Smooth muscle cell (in vitro differentiated cells): ENCODE measurements around the gene TMEM179. TPM values are rescaled to one million over a fixed set of nuclear protein-coding genes. Genes with fewer than 3 reads are reported as not detected.

ENCODE experiments used
- DNase-seq: peaks from one replicate; lab custom pipeline; 2025; ENCODE audit not compliant: unreplicated experiment; lab: John Stamatoyannopoulos, UW
- H2AFZ ChIP-seq: fragments of 200-600 bp; sonication (generic); 2 replicates; pipeline ENCODE4 v1.6.0; 2016; ENCODE audit warnings: antibody characterized with exemption, low read depth, mild to moderate bottlenecking
- H3F3A ChIP-seq: fragments of 200-600 bp; sonication (generic); 2 replicates; pipeline ENCODE4 v1.6.0; 2017; ENCODE audit warnings: antibody characterized with exemption, low read depth
- H3K27ac ChIP-seq: fragments of 200-600 bp; sonication (generic); 2 replicates; pipeline ENCODE4 v1.5.1; 2016; ENCODE audit warnings: low read depth, mild to moderate bottlenecking
- H3K27me3 ChIP-seq: fragments of 200-600 bp; sonication (generic); 2 replicates; pipeline ENCODE4 v1.6.1; 2016; ENCODE audit warnings: low read depth, mild to moderate bottlenecking
- H3K36me3 ChIP-seq: fragments of 200-600 bp; sonication (generic); 2 replicates; pipeline ENCODE4 v1.5.1; 2016; ENCODE audit warnings: low read depth
- H3K4me1 ChIP-seq: fragments of 200-600 bp; sonication (generic); 2 replicates; pipeline ENCODE4 v1.5.1; 2016; ENCODE audit warnings: low read depth
- H3K4me2 ChIP-seq: fragments of 200-600 bp; sonication (generic); 2 replicates; pipeline ENCODE4 v1.6.0; 2016; ENCODE audit warnings: mild to moderate bottlenecking
- H3K4me3 ChIP-seq: fragments of 200-600 bp; sonication (generic); 2 replicates; pipeline ENCODE4 v1.5.1; 2016; ENCODE audit warnings: mild to moderate bottlenecking
- H3K79me2 ChIP-seq: fragments of 200-600 bp; sonication (generic); 2 replicates; pipeline ENCODE4 v1.6.0; 2016; ENCODE audit warnings: low read depth, mild to moderate bottlenecking
- H3K9ac ChIP-seq: fragments of 200-600 bp; sonication (generic); 2 replicates; pipeline ENCODE4 v1.6.0; 2016; ENCODE audit warnings: low read depth
- H3K9me3 ChIP-seq: fragments of 200-600 bp; sonication (generic); replicated peaks from 2 replicates; pipeline ENCODE4 v1.5.1; 2016; ENCODE audit warnings: low read depth
- H4K20me1 ChIP-seq: fragments of 200-600 bp; sonication (generic); 2 replicates; pipeline ENCODE4 v1.6.0; 2016; ENCODE audit warnings: low read depth
- WGBS: methylation state at CpG from one replicate; pipeline ENCODE4 v1.1.7; 2016; ENCODE audit warnings: low lambda C conversion rate; 5-methylcytosine and 5-hydroxymethylcytosine counted together
- polyA plus RNA-seq: library from polyadenylated mRNA; unstranded; fragments of >200 nt; fragmentation: Nextera tagmentation; extraction: Ambion mirVana; gene quantifications from 2 replicates; pipeline ENCODE4 v1.2.1, GENCODE V29; 2016
- total RNA-seq: library from RNA; depleted of rRNA; stranded (reverse); fragments of >200 nt; gene quantifications from 2 replicates; pipeline ENCODE4 v1.2.3, GENCODE V29; 2014
- TF ChIP-seq, protein P1 (sequence below): fragments of 200-600 bp; sonication (generic); IDR thresholded peaks from 2 replicates; pipeline ENCODE4 v1.5.1; 2017; ENCODE audit warnings: borderline replicate concordance, mild to moderate bottlenecking, antibody characterized with exemption; ENCODE audit not compliant: insufficient read depth, poor library complexity, severe bottlenecking

Gene TMEM179
- total and polyA plus RNA-seq, 2 experiments from 2014 or later: 0.87 to 4.8 TPM

DNA sequence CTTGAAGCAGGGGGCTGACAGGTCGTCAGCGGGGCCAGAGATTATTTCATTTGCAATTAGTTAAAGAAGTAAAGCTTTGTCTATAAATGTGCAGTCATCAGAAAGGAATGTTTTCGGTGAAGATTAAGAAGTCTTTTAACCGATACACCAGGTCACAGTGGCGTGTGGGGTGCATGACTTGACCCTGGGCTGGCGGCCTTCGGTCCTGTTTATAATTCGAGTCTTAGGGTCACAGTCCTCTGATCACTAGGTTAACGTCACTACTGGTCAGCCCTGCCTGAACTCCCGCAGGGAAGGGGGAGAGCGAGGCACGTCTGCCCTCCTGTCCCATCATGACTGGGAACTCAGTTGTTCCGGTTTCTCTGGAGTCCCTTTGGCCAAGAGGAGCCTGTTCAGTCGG is 30.0 kb downstream of the TMEM179 start:
- Histone ChIP-seq H3K9ac (no peak overlapping the region), H3F3A (no peaks in the 10 kb centered on the region), H3K4me3 (no peak overlapping the region), H3K27me3 (no peaks in the 10 kb centered on the region), H3K79me2 (no peaks in the 10 kb centered on the region), H3K27ac (no peak overlapping the region), H2AFZ (no peak overlapping the region), H4K20me1 (no peaks in the 10 kb centered on the region), H3K4me2 (peak overlapping the region; percentile 68), H3K9me3 (no peaks in the 10 kb centered on the region), H3K36me3 (no peaks in the 10 kb centered on the region), H3K4me1 (peaks cover 14% of the 10 kb centered on the region)
- TF ChIP-seq, protein P1, sequence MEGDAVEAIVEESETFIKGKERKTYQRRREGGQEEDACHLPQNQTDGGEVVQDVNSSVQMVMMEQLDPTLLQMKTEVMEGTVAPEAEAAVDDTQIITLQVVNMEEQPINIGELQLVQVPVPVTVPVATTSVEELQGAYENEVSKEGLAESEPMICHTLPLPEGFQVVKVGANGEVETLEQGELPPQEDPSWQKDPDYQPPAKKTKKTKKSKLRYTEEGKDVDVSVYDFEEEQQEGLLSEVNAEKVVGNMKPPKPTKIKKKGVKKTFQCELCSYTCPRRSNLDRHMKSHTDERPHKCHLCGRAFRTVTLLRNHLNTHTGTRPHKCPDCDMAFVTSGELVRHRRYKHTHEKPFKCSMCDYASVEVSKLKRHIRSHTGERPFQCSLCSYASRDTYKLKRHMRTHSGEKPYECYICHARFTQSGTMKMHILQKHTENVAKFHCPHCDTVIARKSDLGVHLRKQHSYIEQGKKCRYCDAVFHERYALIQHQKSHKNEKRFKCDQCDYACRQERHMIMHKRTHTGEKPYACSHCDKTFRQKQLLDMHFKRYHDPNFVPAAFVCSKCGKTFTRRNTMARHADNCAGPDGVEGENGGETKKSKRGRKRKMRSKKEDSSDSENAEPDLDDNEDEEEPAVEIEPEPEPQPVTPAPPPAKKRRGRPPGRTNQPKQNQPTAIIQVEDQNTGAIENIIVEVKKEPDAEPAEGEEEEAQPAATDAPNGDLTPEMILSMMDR: no peak
- DNase-seq: no peak
- 69% methylated on average over 14 of the region's 14 CpGs for WGBS

DNA sequence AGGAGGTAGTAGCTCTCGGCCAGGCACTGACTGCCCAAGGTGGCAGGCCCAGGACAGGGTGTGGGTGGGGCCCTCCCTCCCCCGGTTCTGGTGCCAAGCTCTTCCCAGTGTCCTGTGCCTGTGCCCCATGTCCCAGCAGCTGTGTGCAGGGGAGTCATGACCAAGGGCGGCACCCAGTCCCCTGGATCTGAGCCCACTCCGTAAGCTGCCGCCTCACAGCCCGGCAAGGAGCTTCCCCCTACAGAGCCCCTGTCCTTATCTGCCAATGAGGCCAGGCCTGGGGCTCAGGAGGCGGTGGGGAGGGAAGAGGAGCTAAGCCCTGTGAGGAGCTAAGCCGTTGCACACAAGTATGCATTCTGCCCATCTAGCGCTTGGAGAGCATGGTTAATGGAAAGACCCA is 30.6 kb downstream of the TMEM179 start:
- no peaks in the 10 kb centered on the region for H4K20me1 ChIP-seq
- peaks cover 14% of the 10 kb centered on the region for H3K4me1 ChIP-seq
- H3K27ac ChIP-seq: no peak overlapping the region
- H3K4me3 ChIP-seq: no peak overlapping the region
- no peaks in the 10 kb centered on the region for H3F3A ChIP-seq
- no peaks in the 10 kb centered on the region for H3K9me3 ChIP-seq
- 34% methylated on average over 9 of the region's 9 CpGs for WGBS
- no peak overlapping the region for H2AFZ ChIP-seq
- TF ChIP-seq, protein P1: no peak
- H3K27me3 ChIP-seq: no peaks in the 10 kb centered on the region
- peak; percentile 33 for DNase-seq
- H3K9ac ChIP-seq: no peak overlapping the region
- no peaks in the 10 kb centered on the region for H3K79me2 ChIP-seq
- H3K4me2 ChIP-seq: peak overlapping the region; percentile 68
- H3K36me3 ChIP-seq: no peaks in the 10 kb centered on the region

DNA sequence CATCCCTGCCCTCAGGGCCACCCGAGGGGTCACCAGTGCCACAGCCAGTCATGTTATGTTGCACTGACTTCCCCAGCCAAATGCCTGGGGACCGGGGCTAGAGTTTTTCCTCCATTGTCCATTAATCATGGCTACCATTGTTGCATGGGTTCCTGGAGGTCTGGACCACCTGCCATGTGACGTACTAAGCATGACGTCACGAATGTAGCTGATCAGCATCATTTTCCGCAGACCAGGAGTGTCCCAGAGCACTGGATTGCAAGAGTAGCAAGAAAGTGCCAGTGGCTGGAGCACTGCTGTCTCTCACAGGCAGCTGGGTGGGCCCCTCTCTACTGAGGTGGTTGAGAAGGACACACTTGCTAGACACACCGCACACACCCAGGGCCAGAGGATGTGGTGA is 31.9 kb downstream of the TMEM179 start:
- H3K27ac ChIP-seq: no peak overlapping the region
- H2AFZ ChIP-seq: no peak overlapping the region
- TF ChIP-seq, protein P1: no peak
- no peak overlapping the region for H3K4me3 ChIP-seq
- H3K4me1 ChIP-seq: peaks cover 14% of the 10 kb centered on the region
- WGBS: 94% methylated on average over 7 of the region's 7 CpGs
- H3K27me3 ChIP-seq: no peaks in the 10 kb centered on the region
- no peak for DNase-seq
- H3K36me3 ChIP-seq: no peaks in the 10 kb centered on the region
- no peaks in the 10 kb centered on the region for H3F3A ChIP-seq
- H3K9ac ChIP-seq: no peak overlapping the region
- no peaks in the 10 kb centered on the region for H4K20me1 ChIP-seq
- H3K9me3 ChIP-seq: no peaks in the 10 kb centered on the region
- no peak overlapping the region for H3K4me2 ChIP-seq
- no peaks in the 10 kb centered on the region for H3K79me2 ChIP-seq

DNA sequence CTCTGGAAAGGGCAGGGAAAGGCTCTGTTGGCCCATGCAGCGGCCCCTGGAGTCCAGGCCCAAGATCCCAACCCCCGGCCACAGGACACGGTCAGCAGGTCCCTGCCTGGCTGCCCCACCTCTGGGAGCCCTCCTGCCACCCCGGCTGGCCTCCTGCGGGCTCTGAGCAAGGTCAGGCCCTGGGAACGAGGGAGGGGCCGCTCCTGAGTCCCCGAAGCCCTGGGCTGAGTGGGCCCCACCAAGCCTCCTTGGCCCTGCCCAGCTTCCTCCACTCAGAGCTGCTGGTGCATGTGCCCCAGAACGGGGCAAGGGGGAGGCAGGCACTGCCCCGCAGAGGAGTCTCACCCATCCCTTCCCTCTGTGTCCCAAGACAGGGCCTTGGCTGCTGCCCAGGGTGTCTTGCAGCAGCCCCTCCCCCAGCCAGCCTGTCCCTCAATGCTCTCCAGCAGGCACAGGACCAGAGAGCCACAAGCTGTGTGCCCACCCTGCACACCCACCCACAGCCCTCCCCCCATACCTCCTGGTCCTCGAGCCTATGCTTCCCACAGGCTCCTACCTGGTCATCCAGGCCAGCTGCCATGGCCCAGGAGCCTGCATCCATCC is 32.4 kb downstream of the TMEM179 start:
- H3K4me1 ChIP-seq: peaks cover 14% of the 10 kb centered on the region
- no peak overlapping the region for H3K9ac ChIP-seq
- H3K27ac ChIP-seq: no peak overlapping the region
- TF ChIP-seq, protein P1: no peak
- no peak overlapping the region for H3K4me2 ChIP-seq
- no peak overlapping the region for H2AFZ ChIP-seq
- DNase-seq: no peak
- no peaks in the 10 kb centered on the region for H3K9me3 ChIP-seq
- H3F3A ChIP-seq: no peaks in the 10 kb centered on the region
- no peaks in the 10 kb centered on the region for H3K79me2 ChIP-seq
- 87% methylated on average over 10 of the region's 11 CpGs for WGBS
- H3K36me3 ChIP-seq: no peaks in the 10 kb centered on the region
- no peaks in the 10 kb centered on the region for H3K27me3 ChIP-seq
- no peak overlapping the region for H3K4me3 ChIP-seq
- no peaks in the 10 kb centered on the region for H4K20me1 ChIP-seq
